Panc1 (cell line): ENCODE measurements around the gene RASEF.

Experiments used
- REST ChIP-seq, 2 experiments: IDR thresholded peaks; 2 replicates each; pipeline ENCODE4 v1.6.1; 2011 to 2012; ENCODE audit warnings: low read depth in 2 of 2, control low read depth in 1 of 2, low read length in 1 of 2, mild to moderate bottlenecking in 1 of 2, moderate library complexity in 1 of 2; ENCODE audit not compliant: insufficient read depth in 1 of 2
- SIN3A ChIP-seq: IDR thresholded peaks from 2 replicates; pipeline ENCODE4 v1.6.1; 2012; ENCODE audit warnings: low read depth, mild to moderate bottlenecking, low read length, moderate library complexity, borderline replicate concordance; ENCODE audit not compliant: insufficient read depth
- TF ChIP-seq, protein P1 (sequence below): fragments of 450-650 bp; IDR thresholded peaks from 2 replicates; pipeline ENCODE4 v1.5.1; 2017; ENCODE audit warnings: mild to moderate bottlenecking

GRCh38 chr9:82930116-82930515 lies 132.8 kb downstream of the RASEF start:
- TF ChIP-seq, protein P1, sequence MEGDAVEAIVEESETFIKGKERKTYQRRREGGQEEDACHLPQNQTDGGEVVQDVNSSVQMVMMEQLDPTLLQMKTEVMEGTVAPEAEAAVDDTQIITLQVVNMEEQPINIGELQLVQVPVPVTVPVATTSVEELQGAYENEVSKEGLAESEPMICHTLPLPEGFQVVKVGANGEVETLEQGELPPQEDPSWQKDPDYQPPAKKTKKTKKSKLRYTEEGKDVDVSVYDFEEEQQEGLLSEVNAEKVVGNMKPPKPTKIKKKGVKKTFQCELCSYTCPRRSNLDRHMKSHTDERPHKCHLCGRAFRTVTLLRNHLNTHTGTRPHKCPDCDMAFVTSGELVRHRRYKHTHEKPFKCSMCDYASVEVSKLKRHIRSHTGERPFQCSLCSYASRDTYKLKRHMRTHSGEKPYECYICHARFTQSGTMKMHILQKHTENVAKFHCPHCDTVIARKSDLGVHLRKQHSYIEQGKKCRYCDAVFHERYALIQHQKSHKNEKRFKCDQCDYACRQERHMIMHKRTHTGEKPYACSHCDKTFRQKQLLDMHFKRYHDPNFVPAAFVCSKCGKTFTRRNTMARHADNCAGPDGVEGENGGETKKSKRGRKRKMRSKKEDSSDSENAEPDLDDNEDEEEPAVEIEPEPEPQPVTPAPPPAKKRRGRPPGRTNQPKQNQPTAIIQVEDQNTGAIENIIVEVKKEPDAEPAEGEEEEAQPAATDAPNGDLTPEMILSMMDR, result no peak
- TF ChIP-seq REST (IDR thresholded peaks at IDR 0.05; ENCODE audit: insufficient read depth in 1 of 2, low read depth in 2 of 2, low read length in 1 of 2), result no peak
- no peak for TF ChIP-seq SIN3A
